GM23338 (cell line): Measurements from ENCODE around the gene SLC9A1.

Experiments
- CREB1 ChIP-seq: fragments of 250-450 bp; sonication (Bioruptor Pico); IDR thresholded peaks from 2 replicates; pipeline ENCODE4 v1.5.0; 2020; ENCODE audit warnings: low read depth, mild to moderate bottlenecking, moderate library complexity
- CTCF ChIP-seq, 2 experiments: fragments of 200-600 bp in 1 of 2; sonication (generic) in 1 of 2; conservative IDR thresholded peaks; 2 replicates each; pipeline versions ENCODE4 v1.5.1 to v1.6.1; 2016 to 2017; ENCODE audit warnings: antibody characterized with exemption in 2 of 2, low read depth in 2 of 2, mild to moderate bottlenecking in 2 of 2, moderate library complexity in 1 of 2
- EZH2 ChIP-seq: fragments of 200-600 bp; sonication (generic); IDR thresholded peaks from one replicate; pipeline ENCODE4 v1.8.0; 2017; ENCODE audit warnings: antibody characterized with exemption, mild to moderate bottlenecking, low read depth; ENCODE audit not compliant: unreplicated experiment
- EZH2phosphoT487 ChIP-seq: fragments of 200-600 bp; sonication (generic); IDR thresholded peaks from one replicate; pipeline ENCODE4 v1.8.1; 2018; ENCODE audit warnings: antibody characterized with exemption; ENCODE audit not compliant: unreplicated experiment
- JUNB ChIP-seq: IDR thresholded peaks from one replicate; pipeline ENCODE4 v1.6.1; 2016; ENCODE audit warnings: antibody characterized with exemption; ENCODE audit not compliant: unreplicated experiment
- POLR2AphosphoS5 ChIP-seq: IDR thresholded peaks from 2 replicates; pipeline ENCODE4 v1.6.1; 2016; ENCODE audit warnings: antibody characterized with exemption, low read depth
- REST ChIP-seq: IDR thresholded peaks from one replicate; pipeline ENCODE4 v1.6.1; 2018; ENCODE audit warnings: antibody characterized with exemption; ENCODE audit not compliant: unreplicated experiment
- ZNF331 ChIP-seq: fragments of 250-450 bp; sonication (Bioruptor Pico); IDR thresholded peaks from 2 replicates; pipeline ENCODE4 v1.5.0; 2020; ENCODE audit warnings: low read depth, mild to moderate bottlenecking, moderate library complexity

GRCh38 chr1:27049100-27049499, 105.8 kb downstream of the SLC9A1 start:
- TF ChIP-seq CTCF (conservative IDR thresholded peaks at IDR 0.05; ENCODE audit: low read depth in 2 of 2) (no peak), REST (no peak), JUNB (no peak), EZH2 (no peak), EZH2phosphoT487 (no peak), CREB1 (CRISPR knock-in tag) (no peak), POLR2AphosphoS5 (no peak), ZNF331 (CRISPR knock-in tag) (no peak)
